CD4-positive, CD25-positive, alpha-beta regulatory T cell (primary cell): ENCODE data around the gene COLEC11. TPM values are rescaled to one million over a fixed set of nuclear protein-coding genes. Genes with fewer than 3 reads are reported as not detected.
A peak's percentile ranks its signal among the peaks of the same experiment; 100 is the strongest.

Source experiments
- ATAC-seq, 2 donors: fragments of 150-1000 bp; cut with Tn5 transposase; one replicate each; pipeline ENCODE4 v1.10.0; 2021; ENCODE audit warnings: low read depth in 2 of 2, moderate number of reproducible peaks in 2 of 2, moderate library complexity in 1 of 2
- DNase-seq, 3 donors: peaks; one replicate each; pipeline versions ENCODE4 v3.0.0 to v3.0.0-alpha.2; 2012 to 2022; ENCODE audit warnings: mixed read lengths in 1 of 3
- H3K27ac ChIP-seq: one replicate; pipeline ENCODE4 v1.7.0; 2013; ENCODE audit warnings: mild to moderate bottlenecking, low read length; ENCODE audit not compliant: insufficient read depth, poor library complexity, severe bottlenecking
- H3K27me3 ChIP-seq: one replicate; pipeline ENCODE4 v1.7.0; 2013; ENCODE audit warnings: low read length; ENCODE audit not compliant: control insufficient read depth, insufficient read depth
- H3K36me3 ChIP-seq: one replicate; pipeline ENCODE4 v1.7.0; 2013; ENCODE audit warnings: mild to moderate bottlenecking, low read length, moderate library complexity; ENCODE audit not compliant: control insufficient read depth, insufficient read depth
- H3K4me1 ChIP-seq: 2 replicates; pipeline ENCODE4 v1.7.0; 2013; ENCODE audit warnings: mild to moderate bottlenecking, low read length; ENCODE audit not compliant: insufficient read depth, control insufficient read depth, poor library complexity, severe bottlenecking
- H3K4me3 ChIP-seq: one replicate; pipeline ENCODE4 v1.7.0; 2013; ENCODE audit warnings: low read depth, mild to moderate bottlenecking, low read length, moderate library complexity
- H3K9me3 ChIP-seq, 2 experiments: 1 replicate in 1 of 2; 2 replicates in 1 of 2; pipeline ENCODE4 v1.7.0; 2013; ENCODE audit warnings: low read length in 2 of 2, mild to moderate bottlenecking in 1 of 2, moderate library complexity in 1 of 2; ENCODE audit not compliant: control insufficient read depth in 2 of 2
- H3K27ac Mint-ChIP-seq, 3 donors: one replicate each; pipeline ENCODE4 v1.8.0; 2020 to 2022; ENCODE audit warnings: mild to moderate bottlenecking in 3 of 3, mixed read lengths in 3 of 3, moderate library complexity in 2 of 3
- H3K27me3 Mint-ChIP-seq: one replicate; pipeline ENCODE4 v1.8.0; 2022; ENCODE audit warnings: mild to moderate bottlenecking, mixed read lengths
- H3K36me3 Mint-ChIP-seq: one replicate; pipeline ENCODE4 v1.8.0; 2020; ENCODE audit warnings: mixed read lengths
- H3K4me1 Mint-ChIP-seq, 4 donors: one replicate each; pipeline ENCODE4 v1.8.0; 2020 to 2022; ENCODE audit warnings: mixed read lengths in 4 of 4, mild to moderate bottlenecking in 1 of 4
- H3K4me3 Mint-ChIP-seq, 4 donors: one replicate each; pipeline ENCODE4 v1.8.0; 2020 to 2022; ENCODE audit warnings: mild to moderate bottlenecking in 4 of 4, mixed read lengths in 4 of 4, moderate library complexity in 3 of 4
- H3K9me3 Mint-ChIP-seq, 7 donors: one replicate each; pipeline ENCODE4 v1.8.0; 2020 to 2022; ENCODE audit warnings: mixed read lengths in 7 of 7, mild to moderate bottlenecking in 3 of 7, moderate library complexity in 2 of 7
- polyA plus RNA-seq, 4 donors: library from polyadenylated mRNA; unstranded; fragments of 300-500 nt; fragmentation: Illumina TruSeq; gene quantifications; one replicate each; pipeline ENCODE4 v1.2.3, GENCODE V29; 2021
- total RNA-seq: library from RNA; stranded (reverse); gene quantifications from one replicate; pipeline ENCODE4 v1.2.3, GENCODE V29; 2022

Gene COLEC11
- total and polyA plus RNA-seq, 5 donors from 2014 or later = not detected

DNA sequence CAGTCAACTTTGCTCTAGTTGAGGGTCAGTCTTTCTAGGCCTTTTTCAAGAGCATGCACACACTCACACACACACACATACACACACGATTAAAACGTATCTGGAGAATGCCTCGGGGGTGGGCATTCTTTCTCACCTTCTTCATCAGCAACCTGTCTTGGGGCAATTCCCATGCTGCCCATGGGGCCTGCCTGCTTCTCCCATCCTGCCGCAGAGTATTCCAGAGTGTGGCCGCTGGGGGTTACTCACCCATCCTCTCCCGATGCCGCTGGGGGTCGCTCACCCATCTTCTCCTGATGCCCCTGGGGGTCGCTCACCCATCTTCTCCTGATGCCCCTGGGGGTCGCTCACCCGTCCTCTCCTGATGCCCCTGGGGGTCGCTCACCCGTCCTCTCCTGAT is 52.3 kb downstream of the COLEC11 start:
- no peak for DNase-seq
- Mint-ChIP-seq H3K36me3 (no peaks in the 10 kb centered on the region), H3K4me3 (no peak overlapping the region), H3K27me3 (no peaks in the 10 kb centered on the region), H3K9me3 (no peaks in the 10 kb centered on the region), H3K4me1 (peaks cover 5 to 13% (median 9%) of the 10 kb centered on the region in 4 donors), H3K27ac (no peak overlapping the region)
- Histone ChIP-seq H3K4me3 (no peak overlapping the region), H3K36me3 (no peaks in the 10 kb centered on the region), H3K9me3 (no peaks in the 10 kb centered on the region), H3K4me1 (peaks cover 15% of the 10 kb centered on the region), H3K27ac (no peak overlapping the region), H3K27me3 (no peaks in the 10 kb centered on the region)
- no peak for ATAC-seq

DNA sequence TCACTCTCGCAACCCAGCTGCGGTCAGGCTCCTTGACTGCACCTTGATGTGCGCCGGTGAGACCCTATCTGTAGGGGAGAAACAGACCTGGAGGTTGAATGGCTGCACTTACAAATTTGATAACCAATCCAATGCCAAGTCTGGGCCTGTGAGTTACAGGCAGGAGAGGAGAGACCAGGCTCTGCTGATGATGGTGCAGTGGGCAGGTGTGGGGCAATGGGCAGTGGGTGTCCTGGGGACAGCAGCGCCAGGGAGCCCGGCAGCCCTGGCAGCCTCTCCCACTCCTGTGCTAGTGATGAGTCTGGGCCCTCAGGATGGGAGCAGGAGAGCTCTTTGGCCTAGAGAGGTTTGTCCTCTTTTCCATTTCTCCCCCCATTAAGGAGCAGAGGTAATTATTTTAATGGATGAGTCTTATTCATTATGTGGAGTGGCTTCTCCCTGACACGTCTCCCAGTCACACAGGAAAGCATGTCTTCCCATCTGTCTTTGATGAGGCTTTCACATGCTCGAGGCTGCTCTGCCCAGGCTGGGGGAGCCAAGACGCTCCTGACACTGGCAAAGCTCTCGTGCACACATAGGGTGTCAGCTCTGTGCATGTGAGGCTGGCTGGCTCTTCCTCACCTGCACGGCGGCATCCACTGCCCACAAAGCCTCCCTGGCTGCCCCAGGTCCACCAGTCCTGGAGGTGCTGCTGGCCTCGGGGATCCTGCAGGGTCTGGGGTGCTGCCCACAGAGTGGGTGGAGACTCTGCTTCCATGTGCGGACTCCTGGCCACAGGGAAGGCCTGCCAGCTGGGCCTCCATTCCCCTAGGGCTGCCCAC is 53.1 kb downstream of the COLEC11 start:
- Histone ChIP-seq H3K9me3 (no peaks in the 10 kb centered on the region), H3K27me3 (no peaks in the 10 kb centered on the region), H3K4me1 (peaks cover 16% of the 10 kb centered on the region), H3K27ac (no peak overlapping the region), H3K4me3 (no peak overlapping the region), H3K36me3 (no peaks in the 10 kb centered on the region)
- Mint-ChIP-seq H3K4me3 (no peak overlapping the region), H3K27me3 (no peaks in the 10 kb centered on the region), H3K9me3 (no peaks in the 10 kb centered on the region), H3K27ac (no peak overlapping the region), H3K4me1 (peaks cover 5 to 14% (median 9%) of the 10 kb centered on the region in 4 donors), H3K36me3 (no peaks in the 10 kb centered on the region)
- DNase-seq (no peak), ATAC-seq (no peak)

GRCh38 chr2:3648652-3649177 is 53.8 kb downstream of the COLEC11 start:
- no peak for ATAC-seq
- no peak overlapping the region for H3K27ac ChIP-seq
- DNase-seq = no peak
- no peaks in the 10 kb centered on the region for H3K9me3 ChIP-seq
- H3K36me3 Mint-ChIP-seq = no peaks in the 10 kb centered on the region
- no peak overlapping the region for H3K27ac Mint-ChIP-seq
- no peaks in the 10 kb centered on the region for H3K9me3 Mint-ChIP-seq
- peaks cover 16% of the 10 kb centered on the region for H3K4me1 ChIP-seq
- no peaks in the 10 kb centered on the region for H3K27me3 ChIP-seq
- no peak overlapping the region for H3K4me3 ChIP-seq
- no peak overlapping the region for H3K4me3 Mint-ChIP-seq
- peaks cover 5 to 14% (median 10%) of the 10 kb centered on the region in 4 donors for H3K4me1 Mint-ChIP-seq
- H3K27me3 Mint-ChIP-seq = no peaks in the 10 kb centered on the region
- H3K36me3 ChIP-seq = no peaks in the 10 kb centered on the region

GRCh38 chr2:3649581-3649980 is 54.7 kb downstream of the COLEC11 start:
- no peak overlapping the region for H3K4me3 Mint-ChIP-seq
- H3K4me3 ChIP-seq = no peak overlapping the region
- no peak overlapping the region for H3K27ac ChIP-seq
- H3K4me1 ChIP-seq = peaks cover 16% of the 10 kb centered on the region
- no peak for DNase-seq
- no peaks in the 10 kb centered on the region for H3K9me3 ChIP-seq
- no peaks in the 10 kb centered on the region for H3K36me3 Mint-ChIP-seq
- H3K4me1 Mint-ChIP-seq = peaks cover 5 to 14% (median 10%) of the 10 kb centered on the region in 4 donors
- no peak overlapping the region for H3K27ac Mint-ChIP-seq
- H3K27me3 ChIP-seq = no peaks in the 10 kb centered on the region
- no peaks in the 10 kb centered on the region for H3K36me3 ChIP-seq
- no peaks in the 10 kb centered on the region for H3K9me3 Mint-ChIP-seq
- no peaks in the 10 kb centered on the region for H3K27me3 Mint-ChIP-seq
- ATAC-seq = no peak

- H3K27ac Mint-ChIP-seq = peak overlapping the region in 2 of 3 donors; percentile 90 to 91
- Histone ChIP-seq H3K4me3 (no peak overlapping the region), H3K36me3 (no peaks in the 10 kb centered on the region), H3K9me3 (no peaks in the 10 kb centered on the region), H3K4me1 (peaks cover 16% of the 10 kb centered on the region), H3K27ac (no peak overlapping the region), H3K27me3 (no peaks in the 10 kb centered on the region)
- no peaks in the 10 kb centered on the region for H3K36me3 Mint-ChIP-seq
- no peaks in the 10 kb centered on the region for H3K27me3 Mint-ChIP-seq
- no peak for ATAC-seq
- H3K9me3 Mint-ChIP-seq = no peaks in the 10 kb centered on the region
- H3K4me1 Mint-ChIP-seq = peaks cover 5 to 14% (median 10%) of the 10 kb centered on the region in 4 donors
- DNase-seq = no peak
- peak overlapping the region in 3 of 4 donors; percentile 74 to 92 (median 92) for H3K4me3 Mint-ChIP-seq
Measured at GRCh38 chr2:3650140-3650920, 55.4 kb downstream of the COLEC11 start.

DNA sequence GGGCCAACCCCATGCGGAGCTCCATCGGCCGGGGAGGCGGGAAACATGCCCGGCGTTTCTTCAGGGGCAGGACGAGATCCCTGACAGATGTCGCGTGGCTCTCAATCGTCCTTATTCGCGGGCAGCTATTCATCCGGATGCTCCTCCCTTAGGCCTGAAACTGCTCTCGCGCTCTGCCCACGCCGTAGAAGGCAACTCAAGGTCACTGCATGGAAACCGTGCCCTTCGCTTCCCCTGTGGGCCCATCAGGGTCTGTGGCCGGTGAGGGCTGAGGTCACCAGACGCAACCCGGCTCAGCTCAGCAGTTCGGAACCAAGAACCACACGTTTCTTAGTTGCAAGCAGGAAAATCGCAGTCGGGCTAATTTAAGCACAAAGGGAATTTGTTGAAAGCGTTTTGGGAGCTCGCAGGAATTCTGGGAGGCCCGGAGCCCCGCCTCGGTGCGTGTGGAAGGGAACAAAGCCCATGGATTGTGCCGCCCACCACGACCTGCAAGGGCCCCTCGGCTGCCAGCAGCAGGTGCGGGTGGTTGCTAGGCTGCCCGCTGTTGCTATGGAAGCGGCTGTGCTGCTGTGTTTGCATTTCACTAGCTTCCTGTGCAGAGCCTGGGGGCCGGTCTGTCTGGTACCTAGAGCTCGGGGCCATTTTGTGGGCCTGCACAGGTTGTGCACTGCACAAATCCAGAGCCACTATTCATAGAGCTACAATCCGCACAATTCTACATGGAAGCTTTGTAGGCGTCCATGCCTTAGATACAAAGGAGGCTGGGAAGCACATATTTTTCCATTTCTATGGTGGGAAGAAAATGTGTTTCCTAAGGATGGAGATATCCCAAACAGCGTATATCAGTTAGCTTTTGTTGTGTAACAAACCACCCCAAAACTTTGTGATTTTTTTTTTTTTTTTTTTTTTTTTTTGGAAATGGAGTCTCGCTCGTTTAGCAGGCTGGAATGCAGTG is 57.1 kb downstream of the COLEC11 start:
- H3K27me3 Mint-ChIP-seq = no peaks in the 10 kb centered on the region
- no peaks in the 10 kb centered on the region for H3K9me3 Mint-ChIP-seq
- DNase-seq (peak; percentile 26 to 83 (median 65)), ATAC-seq (peak; percentile 66 to 74)
- H3K4me3 ChIP-seq = peak overlapping the region; percentile 75
- H3K4me3 Mint-ChIP-seq = peak overlapping the region; percentile 87 to 92 (median 91)
- peaks cover 16% of the 10 kb centered on the region for H3K4me1 ChIP-seq
- H3K36me3 Mint-ChIP-seq = no peaks in the 10 kb centered on the region
- peak overlapping the region; percentile 53 for H3K27ac ChIP-seq
- H3K27ac Mint-ChIP-seq = peak overlapping the region in 2 of 3 donors; percentile 91 to 97
- H3K4me1 Mint-ChIP-seq = peaks cover 5 to 14% (median 10%) of the 10 kb centered on the region in 4 donors
- H3K36me3 ChIP-seq = no peaks in the 10 kb centered on the region
- H3K9me3 ChIP-seq = no peaks in the 10 kb centered on the region
- no peaks in the 10 kb centered on the region for H3K27me3 ChIP-seq
